ENCODE measurements around the gene KDM7A.
"Not testable (repeated sequence)": the region's sequence is repeated elsewhere in the genome, so short reads cannot be mapped to it uniquely, and the experiment has no call there.

- TF ChIP-seq CTCF, POLR2AphosphoS5 (IDR thresholded peaks at IDR 0.05): not testable (repeated sequence)
Measured at GRCh38 chr7:140162081-140162480, 14.7 kb downstream of the KDM7A start.
